K562 (cell line): ENCODE results near the gene SYMPK. TPM values are rescaled to one million over a fixed set of nuclear protein-coding genes. Genes with fewer than 3 reads are reported as not detected.

Experiments used
- E2F5 ChIP-seq: sonication (generic); formaldehyde crosslinking; IDR thresholded peaks from 2 replicates; pipeline ENCODE4 v1.8.0; 2022; ENCODE audit warnings: mild to moderate bottlenecking, missing genetic modification reagents
- HMG20A ChIP-seq: fragments of 450-650 bp; formaldehyde crosslinking; conservative IDR thresholded peaks from 2 replicates; pipeline ENCODE4 v1.4.0; 2020; ENCODE audit warnings: mild to moderate bottlenecking, mixed read lengths
- HNRNPK ChIP-seq: fragments of 200-400 bp; formaldehyde crosslinking; IDR thresholded peaks from one replicate; pipeline ENCODE4 v1.6.1; 2018; ENCODE audit warnings: mild to moderate bottlenecking, low read depth, low read length; ENCODE audit not compliant: poor library complexity, severe bottlenecking
- MEF2D ChIP-seq: conservative IDR thresholded peaks from 2 replicates; pipeline ENCODE4 v1.6.1; 2016; ENCODE audit warnings: low read depth, missing genetic modification characterization, missing compliant biosample characterization
- RBM34 ChIP-seq: fragments of 200-400 bp; formaldehyde crosslinking; IDR thresholded peaks from 2 replicates; pipeline ENCODE4 v1.6.1; 2018; ENCODE audit warnings: low read length, borderline replicate concordance; ENCODE audit not compliant: insufficient read depth
- SAFB2 ChIP-seq: fragments of 200-400 bp; formaldehyde crosslinking; IDR thresholded peaks from 2 replicates; pipeline ENCODE4 v1.6.1; 2018; ENCODE audit warnings: borderline replicate concordance, low read length, low read depth, moderate library complexity; ENCODE audit not compliant: severe bottlenecking
- SPI1 ChIP-seq: IDR thresholded peaks from 2 replicates; pipeline ENCODE4 v1.6.1; 2011; ENCODE audit warnings: low read depth, low read length, control low read depth, borderline replicate concordance
- ZBTB34 ChIP-seq: fragments of 250-450 bp; sonication (Bioruptor Pico); IDR thresholded peaks from 2 replicates; pipeline ENCODE4 v1.8.0; 2021; ENCODE audit warnings: mild to moderate bottlenecking, moderate library complexity
- ZFP36 ChIP-seq: fragments of 150-350 bp; IDR thresholded peaks from 2 replicates; pipeline ENCODE4 v1.6.1; 2018; ENCODE audit warnings: low read length, low read depth; ENCODE audit not compliant: partially characterized antibody
- ZNF699 ChIP-seq: fragments of 250-450 bp; sonication (Bioruptor Pico); IDR thresholded peaks from 2 replicates; pipeline ENCODE4 v1.8.0; 2021; ENCODE audit warnings: mild to moderate bottlenecking, moderate library complexity; ENCODE audit not compliant: insufficient replicate concordance
- polyA plus RNA-seq, 8 experiments: library from polyadenylated mRNA; depleted of rRNA in 4 of 8; stranded (reverse) in 5 of 8; unstranded in 3 of 8; fragments of >200 nt; fragmentation: Nextera tagmentation in 2 of 8; fragmentation: Illumina TruSeq in 1 of 8; extraction: Ambion mirVana in 2 of 8; extraction: Trizol in 1 of 8; gene quantifications; 2 replicates each; pipeline versions ENCODE4 v1.2.1 to v1.2.3, GENCODE V29; 2011 to 2014; ENCODE audit warnings: inconsistent platforms in 1 of 8, missing spikeins in 1 of 8
- total RNA-seq, 7 experiments: library from RNA; depleted of rRNA in 6 of 7; stranded (reverse); fragments of >200 nt in 6 of 7; fragmentation: Illumina TruSeq in 2 of 7; extraction: Trizol in 2 of 7; gene quantifications; 2 replicates each; pipeline versions ENCODE4 v1.2.1 to v1.2.3, GENCODE V29; 2011 to 2021; ENCODE audit warnings: low replicate concordance in 1 of 7
- TF ChIP-seq, protein P1 (sequence below): fragments of 450-650 bp; IDR thresholded peaks from 2 replicates; pipeline ENCODE4 v1.6.1; 2016; ENCODE audit warnings: mild to moderate bottlenecking, moderate library complexity

The SYMPK gene
- total and polyA plus RNA-seq, 9 of the 15 experiments (the other 6 are each of a cell fraction or from before 2014, with no cell fraction given), result 0.73 to 95.5 (median 58.4) TPM

- TF ChIP-seq MEF2D (tag) (no peak), SAFB2 (no peak), ZNF699 (no peak), ZFP36 (peak; percentile 84), E2F5 (CRISPR knock-in tag) (no peak), SPI1 (peak; percentile 75), HMG20A (no peak), RBM34 (no peak), ZBTB34 (CRISPR knock-in tag) (no peak), HNRNPK (no peak)
- TF ChIP-seq, protein P1, sequence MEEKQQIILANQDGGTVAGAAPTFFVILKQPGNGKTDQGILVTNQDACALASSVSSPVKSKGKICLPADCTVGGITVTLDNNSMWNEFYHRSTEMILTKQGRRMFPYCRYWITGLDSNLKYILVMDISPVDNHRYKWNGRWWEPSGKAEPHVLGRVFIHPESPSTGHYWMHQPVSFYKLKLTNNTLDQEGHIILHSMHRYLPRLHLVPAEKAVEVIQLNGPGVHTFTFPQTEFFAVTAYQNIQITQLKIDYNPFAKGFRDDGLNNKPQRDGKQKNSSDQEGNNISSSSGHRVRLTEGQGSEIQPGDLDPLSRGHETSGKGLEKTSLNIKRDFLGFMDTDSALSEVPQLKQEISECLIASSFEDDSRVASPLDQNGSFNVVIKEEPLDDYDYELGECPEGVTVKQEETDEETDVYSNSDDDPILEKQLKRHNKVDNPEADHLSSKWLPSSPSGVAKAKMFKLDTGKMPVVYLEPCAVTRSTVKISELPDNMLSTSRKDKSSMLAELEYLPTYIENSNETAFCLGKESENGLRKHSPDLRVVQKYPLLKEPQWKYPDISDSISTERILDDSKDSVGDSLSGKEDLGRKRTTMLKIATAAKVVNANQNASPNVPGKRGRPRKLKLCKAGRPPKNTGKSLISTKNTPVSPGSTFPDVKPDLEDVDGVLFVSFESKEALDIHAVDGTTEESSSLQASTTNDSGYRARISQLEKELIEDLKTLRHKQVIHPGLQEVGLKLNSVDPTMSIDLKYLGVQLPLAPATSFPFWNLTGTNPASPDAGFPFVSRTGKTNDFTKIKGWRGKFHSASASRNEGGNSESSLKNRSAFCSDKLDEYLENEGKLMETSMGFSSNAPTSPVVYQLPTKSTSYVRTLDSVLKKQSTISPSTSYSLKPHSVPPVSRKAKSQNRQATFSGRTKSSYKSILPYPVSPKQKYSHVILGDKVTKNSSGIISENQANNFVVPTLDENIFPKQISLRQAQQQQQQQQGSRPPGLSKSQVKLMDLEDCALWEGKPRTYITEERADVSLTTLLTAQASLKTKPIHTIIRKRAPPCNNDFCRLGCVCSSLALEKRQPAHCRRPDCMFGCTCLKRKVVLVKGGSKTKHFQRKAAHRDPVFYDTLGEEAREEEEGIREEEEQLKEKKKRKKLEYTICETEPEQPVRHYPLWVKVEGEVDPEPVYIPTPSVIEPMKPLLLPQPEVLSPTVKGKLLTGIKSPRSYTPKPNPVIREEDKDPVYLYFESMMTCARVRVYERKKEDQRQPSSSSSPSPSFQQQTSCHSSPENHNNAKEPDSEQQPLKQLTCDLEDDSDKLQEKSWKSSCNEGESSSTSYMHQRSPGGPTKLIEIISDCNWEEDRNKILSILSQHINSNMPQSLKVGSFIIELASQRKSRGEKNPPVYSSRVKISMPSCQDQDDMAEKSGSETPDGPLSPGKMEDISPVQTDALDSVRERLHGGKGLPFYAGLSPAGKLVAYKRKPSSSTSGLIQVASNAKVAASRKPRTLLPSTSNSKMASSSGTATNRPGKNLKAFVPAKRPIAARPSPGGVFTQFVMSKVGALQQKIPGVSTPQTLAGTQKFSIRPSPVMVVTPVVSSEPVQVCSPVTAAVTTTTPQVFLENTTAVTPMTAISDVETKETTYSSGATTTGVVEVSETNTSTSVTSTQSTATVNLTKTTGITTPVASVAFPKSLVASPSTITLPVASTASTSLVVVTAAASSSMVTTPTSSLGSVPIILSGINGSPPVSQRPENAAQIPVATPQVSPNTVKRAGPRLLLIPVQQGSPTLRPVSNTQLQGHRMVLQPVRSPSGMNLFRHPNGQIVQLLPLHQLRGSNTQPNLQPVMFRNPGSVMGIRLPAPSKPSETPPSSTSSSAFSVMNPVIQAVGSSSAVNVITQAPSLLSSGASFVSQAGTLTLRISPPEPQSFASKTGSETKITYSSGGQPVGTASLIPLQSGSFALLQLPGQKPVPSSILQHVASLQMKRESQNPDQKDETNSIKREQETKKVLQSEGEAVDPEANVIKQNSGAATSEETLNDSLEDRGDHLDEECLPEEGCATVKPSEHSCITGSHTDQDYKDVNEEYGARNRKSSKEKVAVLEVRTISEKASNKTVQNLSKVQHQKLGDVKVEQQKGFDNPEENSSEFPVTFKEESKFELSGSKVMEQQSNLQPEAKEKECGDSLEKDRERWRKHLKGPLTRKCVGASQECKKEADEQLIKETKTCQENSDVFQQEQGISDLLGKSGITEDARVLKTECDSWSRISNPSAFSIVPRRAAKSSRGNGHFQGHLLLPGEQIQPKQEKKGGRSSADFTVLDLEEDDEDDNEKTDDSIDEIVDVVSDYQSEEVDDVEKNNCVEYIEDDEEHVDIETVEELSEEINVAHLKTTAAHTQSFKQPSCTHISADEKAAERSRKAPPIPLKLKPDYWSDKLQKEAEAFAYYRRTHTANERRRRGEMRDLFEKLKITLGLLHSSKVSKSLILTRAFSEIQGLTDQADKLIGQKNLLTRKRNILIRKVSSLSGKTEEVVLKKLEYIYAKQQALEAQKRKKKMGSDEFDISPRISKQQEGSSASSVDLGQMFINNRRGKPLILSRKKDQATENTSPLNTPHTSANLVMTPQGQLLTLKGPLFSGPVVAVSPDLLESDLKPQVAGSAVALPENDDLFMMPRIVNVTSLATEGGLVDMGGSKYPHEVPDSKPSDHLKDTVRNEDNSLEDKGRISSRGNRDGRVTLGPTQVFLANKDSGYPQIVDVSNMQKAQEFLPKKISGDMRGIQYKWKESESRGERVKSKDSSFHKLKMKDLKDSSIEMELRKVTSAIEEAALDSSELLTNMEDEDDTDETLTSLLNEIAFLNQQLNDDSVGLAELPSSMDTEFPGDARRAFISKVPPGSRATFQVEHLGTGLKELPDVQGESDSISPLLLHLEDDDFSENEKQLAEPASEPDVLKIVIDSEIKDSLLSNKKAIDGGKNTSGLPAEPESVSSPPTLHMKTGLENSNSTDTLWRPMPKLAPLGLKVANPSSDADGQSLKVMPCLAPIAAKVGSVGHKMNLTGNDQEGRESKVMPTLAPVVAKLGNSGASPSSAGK, result no peak
Measured at GRCh38 chr19:45862564-45863334, at the start of gene SYMPK (continued).
